IMR-90 (cell line): ENCODE data around the gene HSPA9. TPM values are rescaled to one million over a fixed set of nuclear protein-coding genes. Genes with fewer than 3 reads are reported as not detected.
A peak's percentile ranks its signal among the peaks of the same experiment; 100 is the strongest.

Experiments used
- ATAC-seq: fragments of 200-7000 bp; cut with Tn5 transposase; 2 replicates; pipeline ENCODE4 v1.9.1; 2020; ENCODE audit warnings: low read depth, mild to moderate bottlenecking, moderate library complexity
- BruUV-seq: library from RNA; stranded (reverse); fragments of 400-500 nt; replicated peaks from 2 replicates; lab custom pipeline; 2021; lab: Mats Ljungman, UMichigan
- CTCF ChIA-PET: fragments of 300-600 bp; formaldehyde crosslinking; extraction: SDS; loops from one replicate; lab custom pipeline; 2021; ENCODE audit warnings: antibody characterized with exemption; lab: Yijun Ruan, JAX
- POLR2A ChIA-PET: fragments of 300-600 bp; sonication (Branson Sonifier 250); formaldehyde crosslinking; loops from one replicate; lab custom pipeline; 2022; ENCODE audit warnings: antibody characterized with exemption; ENCODE audit not compliant: unreplicated experiment; lab: Charles Lee
- DNase-seq: peaks from one replicate; pipeline ENCODE4 v3.0.0; 2013
- H2AFZ ChIP-seq: replicated peaks from 2 replicates; pipeline ENCODE3; 2013; ENCODE audit warnings: low read length, mild to moderate bottlenecking; ENCODE audit not compliant: poor library complexity
- H2AK5ac ChIP-seq: 2 replicates; pipeline ENCODE4 v1.6.1; 2013; ENCODE audit warnings: low read depth, low read length, inconsistent platforms
- H2AK9ac ChIP-seq: replicated peaks from 2 replicates; pipeline ENCODE3; 2013; ENCODE audit warnings: mild to moderate bottlenecking, low read depth, low read length, moderate library complexity; ENCODE audit not compliant: poor library complexity
- H2BK120ac ChIP-seq: 2 replicates; pipeline ENCODE4 v1.6.1; 2013; ENCODE audit warnings: low read depth, low read length, inconsistent platforms
- H2BK15ac ChIP-seq: 3 replicates; pipeline ENCODE4 v1.6.1; 2013; ENCODE audit warnings: low read depth, low read length, inconsistent platforms
- H2BK20ac ChIP-seq: 2 replicates; pipeline ENCODE4 v1.6.1; 2013; ENCODE audit warnings: low read depth, mild to moderate bottlenecking, inconsistent platforms, low read length, moderate library complexity
- H2BK5ac ChIP-seq: 2 replicates; pipeline ENCODE4 v1.6.1; 2013; ENCODE audit warnings: mild to moderate bottlenecking, low read depth, low read length, inconsistent platforms; ENCODE audit not compliant: poor library complexity, severe bottlenecking
- H3K14ac ChIP-seq: replicated peaks from 2 replicates; pipeline ENCODE4 v1.6.1; 2013; ENCODE audit warnings: low read depth, low read length, inconsistent platforms
- H3K18ac ChIP-seq: 2 replicates; pipeline ENCODE4 v1.6.1; 2013; ENCODE audit warnings: low read depth, low read length, control low read depth
- H3K23ac ChIP-seq: 2 replicates; pipeline ENCODE4 v1.6.1; 2013; ENCODE audit warnings: low read depth, low read length, inconsistent platforms
- H3K27ac ChIP-seq: 2 replicates; pipeline ENCODE4 v1.5.1; 2013; ENCODE audit warnings: mild to moderate bottlenecking, control low read depth, low read length; ENCODE audit not compliant: insufficient read depth
- H3K27me3 ChIP-seq: 2 replicates; pipeline ENCODE4 v1.6.1; 2013; ENCODE audit warnings: low read length; ENCODE audit not compliant: control insufficient read depth, insufficient read depth
- H3K36me3 ChIP-seq: 2 replicates; pipeline ENCODE4 v1.6.1; 2013; ENCODE audit warnings: low read length, mixed read lengths; ENCODE audit not compliant: control insufficient read depth, insufficient read depth
- H3K4ac ChIP-seq: 2 replicates; pipeline ENCODE4 v1.6.1; 2013; ENCODE audit warnings: low read depth, low read length, inconsistent platforms
- H3K4me1 ChIP-seq: 2 replicates; pipeline ENCODE4 v1.6.1; 2013; ENCODE audit warnings: low read length, mixed read lengths; ENCODE audit not compliant: control insufficient read depth, insufficient read depth
- H3K4me2 ChIP-seq: 2 replicates; pipeline ENCODE4 v1.6.1; 2013; ENCODE audit warnings: low read depth, mild to moderate bottlenecking, control low read depth, low read length, moderate library complexity
- H3K4me3 ChIP-seq: 2 replicates; pipeline ENCODE4 v1.5.1; 2013; ENCODE audit warnings: low read depth, mild to moderate bottlenecking, control low read depth, low read length, moderate library complexity; ENCODE audit not compliant: insufficient read depth
- H3K56ac ChIP-seq: 2 replicates; pipeline ENCODE4 v1.6.1; 2013; ENCODE audit warnings: low read length, inconsistent platforms; ENCODE audit not compliant: insufficient read depth; ENCODE audit errors: extremely low read depth
- H3K79me1 ChIP-seq, 2 experiments: 2 replicates each; pipeline ENCODE4 v1.6.1; 2013; ENCODE audit warnings: low read length in 2 of 2, inconsistent platforms in 1 of 2, low read depth in 1 of 2
- H3K9ac ChIP-seq: 2 replicates; pipeline ENCODE4 v1.6.1; 2013; ENCODE audit warnings: low read depth, low read length, control low read depth
- H3K9me1 ChIP-seq: 2 replicates; pipeline ENCODE4 v1.6.1; 2013; ENCODE audit warnings: low read length, inconsistent platforms; ENCODE audit not compliant: insufficient read depth
- H3K9me3 ChIP-seq: 2 replicates; pipeline ENCODE4 v1.6.1; 2013; ENCODE audit warnings: low read length; ENCODE audit not compliant: control insufficient read depth, insufficient read depth
- H4K20me1 ChIP-seq: 2 replicates; pipeline ENCODE4 v1.6.1; 2013; ENCODE audit warnings: low read length, inconsistent platforms; ENCODE audit not compliant: insufficient read depth
- H4K5ac ChIP-seq: 2 replicates; pipeline ENCODE4 v1.6.1; 2013; ENCODE audit warnings: mild to moderate bottlenecking, low read depth, low read length, control low read depth
- H4K8ac ChIP-seq, 2 experiments: 2 replicates each; pipeline ENCODE4 v1.6.1; 2013; ENCODE audit warnings: low read depth in 2 of 2, low read length in 2 of 2, control low read depth in 1 of 2, inconsistent platforms in 1 of 2
- H4K91ac ChIP-seq: 2 replicates; pipeline ENCODE4 v1.6.1; 2013; ENCODE audit warnings: low read depth, low read length, inconsistent platforms; ENCODE audit not compliant: insufficient read depth
- CTCF ChIP-seq: conservative IDR thresholded peaks from 2 replicates; pipeline ENCODE4 v1.5.1; 2012; ENCODE audit warnings: mild to moderate bottlenecking, low read depth, low read length, improper control_type of control experiment
- WGBS, 2 experiments: methylation state at CpG; one replicate each; pipeline versions ENCODE4 v1.1.5 to v1.1.7; 2013; ENCODE audit warnings: missing lambda C conversion rate in 2 of 2; ENCODE audit not compliant: insufficient read length in 1 of 2; ENCODE audit errors: extremely low coverage in 2 of 2; 5-methylcytosine and 5-hydroxymethylcytosine counted together
- dilution Hi-C: fragments of 300-500 bp; cut with HindIII; formaldehyde crosslinking; loops from one replicate; pipeline ENCODE4 v1.14.3; 2018; ENCODE audit warnings: low sequenced_read_pairs; ENCODE audit not compliant: unreplicated experiment
- in situ Hi-C: fragments of 300-500 bp; cut with MboI; formaldehyde crosslinking; loops from 3 replicates; pipeline ENCODE4 v1.14.3; 2019; ENCODE audit warnings: low sequenced_read_pairs, inconsistent platforms, mixed read lengths
- intact Hi-C: fragments of 100-400 bp; cut with micrococcal nuclease; formaldehyde crosslinking; loops from 2 replicates; pipeline ENCODE4 v1.10.0; 2022
- polyA plus RNA-seq, 3 experiments: library from polyadenylated mRNA; depleted of rRNA; stranded (reverse); fragments of >200 nt; gene quantifications; 2 replicates each; pipeline ENCODE4 v1.2.3, GENCODE V29; 2012; ENCODE audit warnings: low replicate concordance in 1 of 3
- total RNA-seq: library from RNA; depleted of rRNA; stranded (reverse); fragments of >200 nt; gene quantifications from 2 replicates; pipeline ENCODE4 v1.2.3, GENCODE V29; 2012
- TF ChIP-seq, protein P1 (sequence below): fragments of 150-350 bp; IDR thresholded peaks from 2 replicates; pipeline ENCODE4 v1.6.1; 2017; ENCODE audit warnings: mild to moderate bottlenecking, antibody characterized with exemption, low read length, low read depth

HSPA9 gene
- total and polyA plus RNA-seq, 2 of the 4 experiments (the other 2 are of a cell fraction): 157 to 472 TPM

GRCh38 chr5:138603249-138603920 lies 28.2 kb upstream of the HSPA9 start:
- no peak overlapping the region for H3K9ac ChIP-seq
- 0 out of 2 replicates have a peak overlapping the region, but pooled peaks have one; percentile 58 for H3K14ac ChIP-seq
- no peaks in the 10 kb centered on the region for H3K9me3 ChIP-seq
- H4K5ac ChIP-seq: no peak overlapping the region
- dilution Hi-C loops: no loop called here
- 100% methylated on average over 3 of the region's 5 CpGs; no CpG with 5 or more reads in 1 of the 2 experiments for WGBS, 2 experiments
- DNase-seq (peak; percentile 67), ATAC-seq (peak; percentile 18; the same call in 1 of the 2 replicates)
- ChIA-PET POLR2A (no interaction called here), CTCF (no interaction called here)
- H2BK20ac ChIP-seq: no peak overlapping the region
- no TSS peak for BruUV-seq
- H4K20me1 ChIP-seq: no peaks in the 10 kb centered on the region
- no peaks in the 10 kb centered on the region for H3K36me3 ChIP-seq
- H2AFZ ChIP-seq: no peak overlapping the region
- no peak overlapping the region for H2BK120ac ChIP-seq
- H2BK15ac ChIP-seq: no peak overlapping the region
- peaks cover 28% of the 10 kb centered on the region for H3K27me3 ChIP-seq
- no peak overlapping the region for H3K23ac ChIP-seq
- H3K4me3 ChIP-seq: no peak overlapping the region
- H3K56ac ChIP-seq: no peak overlapping the region
- no peak overlapping the region for H2AK9ac ChIP-seq
- no peak overlapping the region for H2AK5ac ChIP-seq
- H3K4ac ChIP-seq: no peak overlapping the region
- H3K18ac ChIP-seq: 0 out of 2 replicates have a peak overlapping the region, but pooled peaks have one; percentile 9
- no peak overlapping the region for H3K27ac ChIP-seq
- H3K9me1 ChIP-seq: no peaks in the 10 kb centered on the region
- H2BK5ac ChIP-seq: no peak overlapping the region
- in situ Hi-C loops: no loop called here
- TF ChIP-seq, protein P1, sequence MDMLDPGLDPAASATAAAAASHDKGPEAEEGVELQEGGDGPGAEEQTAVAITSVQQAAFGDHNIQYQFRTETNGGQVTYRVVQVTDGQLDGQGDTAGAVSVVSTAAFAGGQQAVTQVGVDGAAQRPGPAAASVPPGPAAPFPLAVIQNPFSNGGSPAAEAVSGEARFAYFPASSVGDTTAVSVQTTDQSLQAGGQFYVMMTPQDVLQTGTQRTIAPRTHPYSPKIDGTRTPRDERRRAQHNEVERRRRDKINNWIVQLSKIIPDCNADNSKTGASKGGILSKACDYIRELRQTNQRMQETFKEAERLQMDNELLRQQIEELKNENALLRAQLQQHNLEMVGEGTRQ: peak; percentile 36; the same call in 1 of the 2 replicates
- TF ChIP-seq CTCF: no peak
- no peak overlapping the region for H4K91ac ChIP-seq
- peaks cover 2% of the 10 kb centered on the region; the same call in 1 of the 2 replicates for H3K4me1 ChIP-seq
- intact Hi-C loops: no loop called here
- no peak overlapping the region for H4K8ac ChIP-seq
- H3K4me2 ChIP-seq: no peak overlapping the region
- H3K79me1 ChIP-seq: no peaks in the 10 kb centered on the region
